Liver (tissue), 9 donors: ENCODE results near the gene FYTTD1. TPM values are rescaled to one million over a fixed set of nuclear protein-coding genes. Genes with fewer than 3 reads are reported as not detected.
"Not testable (repeated sequence)": the region's sequence is repeated elsewhere in the genome, so short reads cannot be mapped to it uniquely, and the experiment has no call there.

Source experiments
- DNase-seq: peaks from one replicate; pipeline ENCODE4 v3.0.0-alpha.2; 2017; ENCODE audit warnings: low spot score
- H3K27ac ChIP-seq, 2 donors: one replicate each; pipeline ENCODE4 v1.7.0; 2013; ENCODE audit warnings: inconsistent platforms in 2 of 2, low read length in 2 of 2, control low read depth in 1 of 2, low read depth in 1 of 2, mild to moderate bottlenecking in 1 of 2
- H3K27me3 ChIP-seq, 4 donors: one replicate each; pipeline versions ENCODE4 v1.6.1 to v1.7.0; 2013; ENCODE audit warnings: low read length in 3 of 4, inconsistent platforms in 1 of 4, mild to moderate bottlenecking in 1 of 4, moderate library complexity in 1 of 4; ENCODE audit not compliant: control insufficient read depth in 4 of 4, insufficient read depth in 4 of 4
- H3K36me3 ChIP-seq, 4 donors: one replicate each; pipeline versions ENCODE4 v1.6.1 to v1.7.0; 2013; ENCODE audit warnings: low read length in 3 of 4, mild to moderate bottlenecking in 3 of 4, low read depth in 1 of 4, moderate library complexity in 1 of 4; ENCODE audit not compliant: control insufficient read depth in 4 of 4, insufficient read depth in 3 of 4
- H3K4me1 ChIP-seq, 4 donors: one replicate each; pipeline versions ENCODE4 v1.6.1 to v1.7.0; 2013; ENCODE audit warnings: low read length in 3 of 4, mild to moderate bottlenecking in 3 of 4, moderate library complexity in 1 of 4; ENCODE audit not compliant: control insufficient read depth in 4 of 4, insufficient read depth in 4 of 4
- H3K4me3 ChIP-seq, 3 donors: one replicate each; pipeline versions ENCODE4 v1.6.1 to v1.7.0; 2013; ENCODE audit warnings: low read length in 3 of 3, control low read depth in 1 of 3, low read depth in 1 of 3, mild to moderate bottlenecking in 1 of 3
- H3K9ac ChIP-seq, 2 donors: one replicate each; pipeline ENCODE4 v1.7.0; 2013; ENCODE audit warnings: low read length in 2 of 2, mild to moderate bottlenecking in 2 of 2, moderate library complexity in 2 of 2, control low read depth in 1 of 2, low read depth in 1 of 2
- H3K9me3 ChIP-seq, 4 donors: one replicate each; pipeline versions ENCODE4 v1.6.1 to v1.7.0; 2013; ENCODE audit warnings: low read length in 3 of 4; ENCODE audit not compliant: control insufficient read depth in 4 of 4
- CTCF ChIP-seq: fragments of 150-350 bp; IDR thresholded peaks from 2 replicates; pipeline ENCODE4 v1.5.1; 2017; ENCODE audit warnings: improper control_type of control experiment, low read depth, low read length; ENCODE audit not compliant: missing input control
- EGR1 ChIP-seq, 2 donors: IDR thresholded peaks; 2 replicates each; pipeline ENCODE4 v1.6.1; 2016 to 2018; ENCODE audit warnings: antibody characterized with exemption in 2 of 2, low read depth in 2 of 2
- FOXA1 ChIP-seq: IDR thresholded peaks from 2 replicates; pipeline ENCODE4 v1.6.1; 2016; ENCODE audit warnings: antibody characterized with exemption
- FOXA2 ChIP-seq: IDR thresholded peaks from 2 replicates; pipeline ENCODE4 v1.6.1; 2016; ENCODE audit warnings: antibody characterized with exemption
- GABPA ChIP-seq, 2 donors: IDR thresholded peaks in 1 of 2; conservative IDR thresholded peaks in 1 of 2; 2 replicates each; pipeline ENCODE4 v1.6.1; 2016; ENCODE audit warnings: antibody characterized with exemption in 2 of 2, mild to moderate bottlenecking in 1 of 2, moderate library complexity in 1 of 2
- HNF4G ChIP-seq: IDR thresholded peaks from 2 replicates; pipeline ENCODE4 v1.6.1; 2016; ENCODE audit warnings: antibody characterized with exemption
- JUND ChIP-seq, 2 donors: IDR thresholded peaks; 2 replicates each; pipeline ENCODE4 v1.6.1; 2016; ENCODE audit warnings: antibody characterized with exemption in 2 of 2
- NR2F2 ChIP-seq: IDR thresholded peaks from 2 replicates; pipeline ENCODE4 v1.6.1; 2016; ENCODE audit warnings: antibody characterized with exemption
- RAD21 ChIP-seq, 2 donors: IDR thresholded peaks; 2 replicates each; pipeline ENCODE4 v1.6.1; 2016; ENCODE audit warnings: antibody characterized with exemption in 2 of 2, mild to moderate bottlenecking in 2 of 2
- REST ChIP-seq: IDR thresholded peaks from 2 replicates; pipeline ENCODE4 v1.6.1; 2016; ENCODE audit warnings: antibody characterized with exemption, mild to moderate bottlenecking
- RXRA ChIP-seq, 2 donors: IDR thresholded peaks; 2 replicates each; pipeline ENCODE4 v1.6.1; 2017 to 2018; ENCODE audit warnings: antibody characterized with exemption in 2 of 2, mild to moderate bottlenecking in 1 of 2
- SP1 ChIP-seq: IDR thresholded peaks from 2 replicates; pipeline ENCODE4 v1.6.1; 2018; ENCODE audit warnings: antibody characterized with exemption, mild to moderate bottlenecking
- TAF1 ChIP-seq: conservative IDR thresholded peaks from 2 replicates; pipeline ENCODE4 v1.6.1; 2016; ENCODE audit warnings: antibody characterized with exemption, mild to moderate bottlenecking
- YY1 ChIP-seq: IDR thresholded peaks from 2 replicates; pipeline ENCODE4 v1.6.1; 2016; ENCODE audit warnings: antibody characterized with exemption, mild to moderate bottlenecking
- WGBS: extraction: QIAGEN DNeasy Blood & Tissue Kit; methylation state at CpG from one replicate; pipeline ENCODE4 v1.1.7; 2013; 5-methylcytosine and 5-hydroxymethylcytosine counted together
- polyA plus RNA-seq, 2 donors: library from polyadenylated mRNA; stranded (reverse) in 1 of 2; unstranded in 1 of 2; fragments of 200-250 nt in 1 of 2; fragments of >200 nt in 1 of 2; fragmentation: Nextera tagmentation in 1 of 2; extraction: Ambion mirVana in 1 of 2; gene quantifications; one replicate each; pipeline versions ENCODE4 v1.2.1 to v1.2.3, GENCODE V29; 2013 to 2015
- total RNA-seq, 2 donors: library from RNA; depleted of rRNA; stranded (reverse); fragments of >200 nt; gene quantifications; one replicate each; pipeline ENCODE4 v1.2.3, GENCODE V29; 2014
- TF ChIP-seq, protein P1 (sequence below): IDR thresholded peaks from 2 replicates; pipeline ENCODE4 v1.6.1; 2016; ENCODE audit warnings: antibody characterized with exemption
- TF ChIP-seq, protein P2 (sequence below): IDR thresholded peaks from 2 replicates; pipeline ENCODE4 v1.6.1; 2016; ENCODE audit warnings: antibody characterized with exemption
- TF ChIP-seq, protein P3 (sequence below): IDR thresholded peaks from 2 replicates; pipeline ENCODE4 v1.6.1; 2016; ENCODE audit warnings: antibody characterized with exemption
- donor health status: healthy.
- donor health status: healthy.
- donor health status: healthy.
- donor health status: healthy.
- donor health status: healthy.

The FYTTD1 gene
- total and polyA plus RNA-seq, 4 donors, result 11.5 to 22.7 (median 16.0) TPM

DNA sequence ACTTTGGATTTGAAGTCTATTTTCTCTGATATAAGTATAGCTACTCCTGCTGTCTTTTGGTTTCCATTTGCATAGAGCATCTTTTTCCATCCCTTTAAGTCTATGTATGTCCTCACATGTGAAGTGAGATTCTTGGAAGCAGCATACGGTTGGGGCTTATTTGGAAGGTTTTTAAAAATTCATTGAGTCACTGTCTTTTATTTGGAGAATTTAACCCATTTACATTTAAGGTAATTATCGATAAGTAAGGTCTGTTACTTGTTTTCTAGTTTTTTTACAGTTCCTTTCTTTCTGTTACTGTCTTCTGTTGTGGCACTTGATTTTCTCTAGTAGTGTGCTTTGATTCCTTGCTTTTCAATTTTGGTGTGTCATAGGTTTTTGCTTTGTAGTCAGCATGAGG is 26.9 kb upstream of the FYTTD1 start (continued):
- TF ChIP-seq, protein P1, sequence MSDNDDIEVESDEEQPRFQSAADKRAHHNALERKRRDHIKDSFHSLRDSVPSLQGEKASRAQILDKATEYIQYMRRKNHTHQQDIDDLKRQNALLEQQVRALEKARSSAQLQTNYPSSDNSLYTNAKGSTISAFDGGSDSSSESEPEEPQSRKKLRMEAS, result no peak
- TF ChIP-seq TAF1 (no peak), RAD21 (IDR thresholded peaks at IDR 0.05) (no peak), FOXA2 (no peak), YY1 (no peak)
- TF ChIP-seq, protein P2, sequence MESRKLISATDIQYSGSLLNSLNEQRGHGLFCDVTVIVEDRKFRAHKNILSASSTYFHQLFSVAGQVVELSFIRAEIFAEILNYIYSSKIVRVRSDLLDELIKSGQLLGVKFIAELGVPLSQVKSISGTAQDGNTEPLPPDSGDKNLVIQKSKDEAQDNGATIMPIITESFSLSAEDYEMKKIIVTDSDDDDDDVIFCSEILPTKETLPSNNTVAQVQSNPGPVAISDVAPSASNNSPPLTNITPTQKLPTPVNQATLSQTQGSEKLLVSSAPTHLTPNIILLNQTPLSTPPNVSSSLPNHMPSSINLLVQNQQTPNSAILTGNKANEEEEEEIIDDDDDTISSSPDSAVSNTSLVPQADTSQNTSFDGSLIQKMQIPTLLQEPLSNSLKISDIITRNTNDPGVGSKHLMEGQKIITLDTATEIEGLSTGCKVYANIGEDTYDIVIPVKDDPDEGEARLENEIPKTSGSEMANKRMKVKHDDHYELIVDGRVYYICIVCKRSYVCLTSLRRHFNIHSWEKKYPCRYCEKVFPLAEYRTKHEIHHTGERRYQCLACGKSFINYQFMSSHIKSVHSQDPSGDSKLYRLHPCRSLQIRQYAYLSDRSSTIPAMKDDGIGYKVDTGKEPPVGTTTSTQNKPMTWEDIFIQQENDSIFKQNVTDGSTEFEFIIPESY, result no peak

- not testable (repeated sequence) for H3K27ac ChIP-seq, H3K4me1 ChIP-seq, H3K9ac ChIP-seq, H3K4me3 ChIP-seq, H3K36me3 ChIP-seq, H3K9me3 ChIP-seq, H3K27me3 ChIP-seq, DNase-seq
- 96% methylated on average over 3 of the region's 3 CpGs for WGBS
Measured at GRCh38 chr3:197727878-197728277, 21.8 kb upstream of the FYTTD1 start.

DNA sequence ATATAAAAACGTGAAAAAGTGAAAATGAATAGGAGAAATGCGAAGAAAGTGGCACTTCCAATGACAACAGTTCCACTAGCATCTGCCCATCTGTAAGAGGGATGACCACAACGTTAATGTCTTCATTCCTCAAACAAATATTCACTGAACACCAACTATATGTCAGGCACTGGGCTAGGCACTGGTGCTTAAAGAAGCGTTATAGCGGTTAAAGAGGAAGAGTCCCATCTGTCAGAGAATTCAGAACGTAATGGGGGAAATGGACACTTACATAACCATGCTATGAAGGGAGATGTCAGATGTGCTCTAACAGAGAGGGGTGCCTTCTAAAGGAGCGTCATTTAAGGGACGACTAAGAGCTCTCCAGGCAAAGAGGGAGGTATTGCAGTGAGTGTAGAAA is 21.2 kb upstream of the FYTTD1 start:
- H3K27me3 ChIP-seq, result no peaks in the 10 kb centered on the region
- DNase-seq, result no peak
- TF ChIP-seq EGR1 (IDR thresholded peaks at IDR 0.05; ENCODE audit: low read depth in 2 of 2) (no peak), NR2F2 (no peak), HNF4G (no peak), YY1 (no peak), FOXA1 (no peak)
- TF ChIP-seq, protein P2, result no peak
- H3K9ac ChIP-seq, result no peak overlapping the region
- H3K4me1 ChIP-seq, result no peaks in the 10 kb centered on the region
- H3K27ac ChIP-seq, result no peak overlapping the region
- H3K36me3 ChIP-seq, result no peaks in the 10 kb centered on the region
- H3K9me3 ChIP-seq, result no peaks in the 10 kb centered on the region
- no peak overlapping the region for H3K4me3 ChIP-seq
- 85% methylated on average over 8 of the region's 8 CpGs for WGBS

GRCh38 chr3:197730200-197730599 is 19.5 kb upstream of the FYTTD1 start:
- Histone ChIP-seq H3K4me1 (no peaks in the 10 kb centered on the region), H3K4me3 (no peak overlapping the region), H3K27ac (no peak overlapping the region), H3K9ac (no peak overlapping the region), H3K27me3 (no peaks in the 10 kb centered on the region), H3K36me3 (no peaks in the 10 kb centered on the region), H3K9me3 (no peaks in the 10 kb centered on the region)
- no peak for DNase-seq
- WGBS, result 89% methylated on average over 2 of the region's 2 CpGs
- TF ChIP-seq, protein P1, result no peak
- TF ChIP-seq TAF1 (no peak), REST (no peak), FOXA1 (no peak), EGR1 (IDR thresholded peaks at IDR 0.05; ENCODE audit: low read depth in 2 of 2) (no peak), GABPA (IDR thresholded peaks at IDR 0.05 in 1 of 2, conservative IDR thresholded peaks at IDR 0.05 in 1 of 2) (no peak), YY1 (no peak), CTCF (no peak), JUND (IDR thresholded peaks at IDR 0.05) (no peak), RXRA (IDR thresholded peaks at IDR 0.05) (no peak), RAD21 (IDR thresholded peaks at IDR 0.05) (no peak), HNF4G (no peak), SP1 (no peak)
- TF ChIP-seq, protein P3, sequence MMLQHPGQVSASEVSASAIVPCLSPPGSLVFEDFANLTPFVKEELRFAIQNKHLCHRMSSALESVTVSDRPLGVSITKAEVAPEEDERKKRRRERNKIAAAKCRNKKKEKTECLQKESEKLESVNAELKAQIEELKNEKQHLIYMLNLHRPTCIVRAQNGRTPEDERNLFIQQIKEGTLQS, result no peak
